Activated T-cell treated with anti-CD3 and anti-CD28 coated beads for 1 hour (primary cell): ENCODE measurements around the gene CUX1.
"Not testable (repeated sequence)": the region's sequence is repeated elsewhere in the genome, so short reads cannot be mapped to it uniquely, and the experiment has no call there.

Experiments
- DNase-seq: peaks from one replicate; pipeline ENCODE4 v3.0.0-alpha.2; 2020; ENCODE audit warnings: low read depth

CUX1 gene

DNA sequence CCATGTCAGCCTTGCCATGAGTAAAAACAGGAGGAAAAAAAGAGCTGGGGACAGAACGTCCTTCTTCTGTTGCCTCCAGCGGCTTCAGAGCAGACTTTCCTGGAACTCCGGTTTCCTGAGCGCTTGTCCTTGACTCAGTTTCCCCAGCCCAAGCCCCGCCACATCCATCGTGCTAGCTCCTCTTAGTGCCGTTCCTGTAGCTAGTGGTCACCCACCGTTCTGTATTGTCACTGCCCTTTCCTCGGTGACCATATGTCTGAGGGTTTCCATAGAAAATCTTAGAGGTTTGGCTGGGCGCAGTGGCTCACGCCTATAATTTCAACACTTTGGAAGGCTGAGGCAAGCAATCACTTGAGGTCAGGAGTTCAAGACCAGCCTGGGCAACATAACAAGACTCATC, 100.1 kb downstream of the CUX1 start:
- no peak for DNase-seq

- DNase-seq = no peak
These were observed 101.0 kb downstream of the CUX1 start for GRCh38 chr7:101918426-101918825.

- DNase-seq = no peak
These were observed 102.1 kb downstream of the CUX1 start for GRCh38 chr7:101919363-101920115.

- no peak for DNase-seq
These were observed 103.6 kb downstream of the CUX1 start for GRCh38 chr7:101921061-101921460.

DNA sequence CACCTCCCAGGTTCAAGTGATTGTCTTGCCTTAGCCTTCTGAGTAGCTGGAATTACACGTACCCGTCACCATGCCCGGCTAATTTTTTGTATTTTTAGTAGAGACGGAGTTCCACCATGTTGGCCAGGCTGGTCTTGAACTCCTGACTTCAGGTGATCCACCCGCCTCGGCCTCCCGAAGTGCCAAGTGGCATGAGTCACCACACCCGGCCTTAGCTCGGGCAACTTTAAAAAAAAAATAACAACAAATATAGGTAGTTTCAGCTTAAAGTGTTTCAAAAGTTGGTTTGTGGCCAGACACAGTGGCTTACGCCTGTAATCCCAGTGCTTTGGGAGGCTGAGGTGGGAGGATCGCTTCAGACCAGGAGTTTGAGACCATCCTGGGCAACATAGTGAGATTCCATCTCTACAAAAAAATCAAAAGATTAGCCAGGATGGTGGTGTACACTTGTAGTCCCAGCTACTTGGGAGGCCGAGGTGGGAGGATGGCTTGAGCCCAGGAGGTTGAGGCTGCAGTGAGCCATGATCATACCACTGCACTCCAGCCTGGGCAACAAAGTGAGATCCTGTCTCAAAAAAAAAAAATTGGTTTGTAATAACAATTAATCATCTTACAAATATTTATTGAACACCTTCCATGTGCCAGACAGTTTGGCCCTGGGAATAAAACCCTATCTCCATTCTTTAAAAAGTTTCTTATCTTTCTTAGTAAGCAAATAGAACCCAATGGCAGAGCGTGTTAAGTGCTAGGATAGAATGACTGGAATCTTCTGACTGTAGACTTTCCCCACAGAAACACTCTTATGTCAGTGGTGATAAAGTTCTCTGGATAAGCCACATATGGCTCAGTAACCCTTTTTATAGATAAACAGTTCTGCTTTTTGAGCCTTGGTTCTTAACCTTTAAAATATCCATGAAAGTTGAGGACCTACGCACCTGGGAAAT, 104.4 kb downstream of the CUX1 start:
- DNase-seq = not testable (repeated sequence)

- DNase-seq = no peak
These were observed 105.5 kb downstream of the CUX1 start for GRCh38 chr7:101922631-101923601.

- DNase-seq = no peak
These were observed 106.2 kb downstream of the CUX1 start for GRCh38 chr7:101923602-101923985.

DNA sequence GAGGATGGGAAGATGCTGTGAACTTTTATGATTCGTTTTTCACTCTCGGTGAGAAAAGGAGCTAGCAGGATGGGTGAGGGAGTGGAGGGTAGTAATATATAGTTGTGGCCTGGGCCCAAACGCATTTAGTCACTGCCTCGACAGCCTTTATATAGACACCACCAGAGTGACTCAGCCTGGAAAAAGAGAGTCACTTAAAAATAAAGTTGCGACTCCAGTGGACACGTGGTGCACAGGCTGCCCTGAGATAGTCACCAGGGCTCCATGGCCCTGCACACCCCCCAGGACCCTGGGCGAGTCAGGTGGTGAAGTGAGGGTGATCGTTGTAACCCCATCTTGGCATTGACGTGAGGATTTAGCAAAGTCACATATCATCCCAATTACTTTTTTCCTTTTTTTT, 106.7 kb downstream of the CUX1 start:
- DNase-seq = no peak

- DNase-seq = no peak
These were observed 108.8 kb downstream of the CUX1 start for GRCh38 chr7:101926265-101926664.

DNA sequence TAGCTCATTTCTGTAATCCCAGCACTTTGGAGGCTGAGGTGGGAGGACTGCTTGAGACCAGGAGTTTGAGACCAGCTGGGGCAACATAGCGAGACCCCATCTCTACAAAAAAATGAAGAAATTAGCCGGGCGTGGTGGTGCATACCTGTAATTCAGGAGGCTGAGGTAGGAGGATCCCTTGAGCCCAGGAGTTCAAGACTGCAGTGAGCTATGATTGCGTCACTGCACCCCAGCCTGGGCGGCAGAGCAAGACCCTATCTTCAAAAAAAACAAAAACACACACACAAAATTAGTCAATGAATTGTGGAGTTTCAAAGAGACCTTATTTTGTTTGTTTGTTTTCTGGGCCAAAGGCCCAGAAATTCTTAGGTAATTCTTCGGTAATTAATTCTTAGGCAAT, 110.0 kb downstream of the CUX1 start:
- no peak for DNase-seq

DNA sequence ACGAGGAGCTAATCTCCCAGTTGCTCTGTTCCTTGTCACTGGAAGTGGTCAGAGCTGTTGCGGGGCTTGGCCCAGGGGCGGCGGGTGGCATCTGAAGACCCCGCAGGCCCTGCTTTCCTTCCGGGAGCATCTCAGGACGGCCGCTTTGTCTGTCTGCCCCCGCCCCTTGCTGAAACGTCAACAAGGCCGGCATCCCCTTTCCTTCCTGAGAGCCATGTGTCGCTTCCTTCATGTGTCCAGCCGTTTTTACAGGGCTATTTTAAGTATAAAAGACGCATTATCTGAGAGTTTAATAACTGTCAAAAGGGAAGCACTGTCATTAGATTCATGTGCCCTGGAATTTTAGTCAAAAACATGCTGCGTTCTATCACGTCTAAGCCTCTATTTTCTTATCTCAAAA, 110.4 kb downstream of the CUX1 start:
- no peak for DNase-seq

DNA sequence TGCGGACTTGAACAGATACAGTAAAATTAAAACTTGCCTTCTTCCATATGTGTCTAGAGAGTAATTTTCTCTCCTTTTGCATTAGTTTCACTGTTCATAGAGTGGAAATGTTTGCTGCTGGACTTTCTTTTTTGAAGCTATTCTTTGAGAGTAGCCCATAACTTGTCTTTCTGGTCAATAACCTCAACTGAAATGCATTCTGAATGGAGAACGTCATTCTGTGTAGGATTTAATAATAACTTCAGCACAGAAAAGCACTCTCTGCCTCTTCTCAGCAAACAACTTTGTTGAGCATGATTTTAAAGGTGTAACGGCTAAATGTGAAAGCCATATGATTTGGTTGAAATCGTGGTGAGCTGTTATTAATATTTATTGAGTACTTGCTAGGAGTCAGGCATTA, 111.8 kb downstream of the CUX1 start:
- no peak for DNase-seq

DNA sequence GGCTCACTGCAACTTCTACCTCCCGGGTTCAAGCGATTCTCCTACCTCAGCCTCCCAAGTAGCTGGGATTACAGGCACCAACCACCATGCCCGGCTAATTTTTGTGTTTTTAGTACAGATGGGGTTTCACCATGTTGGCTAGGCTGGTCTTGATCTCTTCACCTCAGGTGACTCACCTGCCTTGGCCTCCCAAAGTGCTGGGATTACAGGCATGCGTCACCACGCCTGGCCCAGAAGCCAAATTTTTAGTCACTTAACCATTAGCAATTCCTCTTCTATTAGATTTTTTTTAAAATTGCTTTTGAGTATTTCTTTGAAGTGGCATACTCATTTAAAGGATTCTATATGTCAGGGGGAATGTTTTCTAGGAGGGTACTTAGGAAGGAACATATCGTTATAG, 112.5 kb downstream of the CUX1 start:
- not testable (repeated sequence) for DNase-seq

GRCh38 chr7:101932083-101932482, 114.7 kb downstream of the CUX1 start:
- no peak for DNase-seq

DNA sequence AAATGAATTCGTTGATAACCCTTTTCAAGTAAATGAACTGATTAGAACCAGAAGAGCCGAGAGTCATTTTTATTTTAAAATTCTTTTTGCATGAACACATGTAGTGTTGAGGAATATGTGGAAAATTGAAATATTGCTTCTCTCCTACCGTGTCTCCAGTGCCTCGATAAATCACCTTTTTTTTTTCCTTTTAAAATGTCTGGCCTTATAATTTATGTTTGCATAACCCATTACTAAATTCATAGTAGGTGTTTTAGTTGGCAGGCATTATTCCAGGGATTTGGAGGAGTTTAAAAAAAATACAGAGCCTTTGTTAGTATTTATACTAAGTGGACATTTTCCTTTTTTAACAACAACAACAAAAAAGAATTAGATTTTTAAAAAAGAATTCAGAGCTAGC, 115.6 kb downstream of the CUX1 start:
- no peak for DNase-seq

DNA sequence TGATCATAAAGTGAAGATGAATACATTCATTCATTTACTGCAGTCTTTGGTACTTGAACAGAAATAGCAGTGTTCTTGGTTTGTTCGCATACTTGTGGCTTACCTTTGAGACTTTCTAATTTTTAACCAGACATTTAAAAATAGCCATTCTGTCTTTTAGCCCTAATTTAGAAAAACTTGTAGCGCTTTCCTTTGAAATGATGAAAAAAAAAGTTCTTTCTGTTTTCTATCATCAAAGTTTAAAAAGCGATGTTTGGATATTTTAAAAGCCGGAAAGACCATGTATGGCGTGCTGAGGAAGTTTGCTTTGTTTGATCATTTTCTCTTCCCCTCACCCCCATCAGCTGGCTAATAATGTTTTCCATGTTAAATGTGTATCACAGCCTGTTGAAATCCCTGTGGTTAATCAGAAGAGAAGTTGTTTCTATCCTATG, 116.3 kb downstream of the CUX1 start:
- DNase-seq = no peak

DNA sequence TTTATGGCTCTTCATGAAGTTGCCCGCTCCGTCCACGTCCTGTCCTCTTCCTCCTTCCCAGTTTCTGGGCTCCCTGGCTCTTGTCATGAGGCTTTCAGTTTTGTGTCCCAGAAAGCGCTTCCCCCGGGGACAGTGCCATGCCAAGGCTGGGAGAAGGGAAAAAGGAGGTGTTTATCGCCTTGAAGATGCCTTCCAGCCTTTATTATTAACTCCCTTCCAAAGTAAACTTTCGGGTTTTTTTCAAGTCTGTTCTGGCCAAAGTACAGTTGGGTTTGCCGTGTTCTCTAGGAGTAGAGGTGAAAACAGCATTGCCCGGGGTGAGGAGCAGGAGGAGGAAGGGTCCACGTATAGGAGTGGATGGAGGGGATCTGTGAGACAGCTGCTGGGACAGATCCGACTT, 117.2 kb downstream of the CUX1 start:
- DNase-seq = no peak

GRCh38 chr7:101935521-101936141, 118.2 kb downstream of the CUX1 start:
- no peak for DNase-seq

DNA sequence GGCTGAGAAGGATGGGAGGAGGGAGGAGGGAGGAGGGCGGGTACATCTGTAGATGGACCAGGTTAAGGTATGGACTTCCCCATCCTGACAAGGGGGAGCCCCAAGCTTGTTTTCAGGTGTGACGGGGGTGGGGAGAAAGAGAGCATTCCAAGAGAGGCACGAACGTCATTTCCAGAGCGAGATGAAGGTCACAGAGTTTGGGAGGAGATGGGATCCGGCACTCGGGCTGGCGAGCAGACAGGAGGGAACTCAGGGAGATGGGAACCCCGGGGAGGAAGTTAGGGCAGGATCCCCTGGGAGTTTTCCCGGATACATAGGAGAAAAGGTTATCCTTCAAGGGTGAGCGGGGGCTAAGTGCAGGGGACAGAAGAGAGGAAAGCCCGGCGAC, 118.8 kb downstream of the CUX1 start:
- no peak for DNase-seq

- no peak for DNase-seq
These were observed 119.3 kb downstream of the CUX1 start for GRCh38 chr7:101936611-101937231.
